HG03460 (cell line): Measurements from ENCODE around the gene GPR162.
"Not testable (repeated sequence)": the region's sequence is repeated elsewhere in the genome, so short reads cannot be mapped to it uniquely, and the experiment has no call there.

Source experiments
- ATAC-seq: cut with Tn5 transposase; IDR thresholded peaks from one replicate; pipeline ENCODE4 v1.9.1; 2021; ENCODE audit not compliant: unreplicated experiment

GPR162 gene

GRCh38 chr12:6872073-6873048 is 50.7 kb downstream of the GPR162 start:
- no peak for ATAC-seq

DNA sequence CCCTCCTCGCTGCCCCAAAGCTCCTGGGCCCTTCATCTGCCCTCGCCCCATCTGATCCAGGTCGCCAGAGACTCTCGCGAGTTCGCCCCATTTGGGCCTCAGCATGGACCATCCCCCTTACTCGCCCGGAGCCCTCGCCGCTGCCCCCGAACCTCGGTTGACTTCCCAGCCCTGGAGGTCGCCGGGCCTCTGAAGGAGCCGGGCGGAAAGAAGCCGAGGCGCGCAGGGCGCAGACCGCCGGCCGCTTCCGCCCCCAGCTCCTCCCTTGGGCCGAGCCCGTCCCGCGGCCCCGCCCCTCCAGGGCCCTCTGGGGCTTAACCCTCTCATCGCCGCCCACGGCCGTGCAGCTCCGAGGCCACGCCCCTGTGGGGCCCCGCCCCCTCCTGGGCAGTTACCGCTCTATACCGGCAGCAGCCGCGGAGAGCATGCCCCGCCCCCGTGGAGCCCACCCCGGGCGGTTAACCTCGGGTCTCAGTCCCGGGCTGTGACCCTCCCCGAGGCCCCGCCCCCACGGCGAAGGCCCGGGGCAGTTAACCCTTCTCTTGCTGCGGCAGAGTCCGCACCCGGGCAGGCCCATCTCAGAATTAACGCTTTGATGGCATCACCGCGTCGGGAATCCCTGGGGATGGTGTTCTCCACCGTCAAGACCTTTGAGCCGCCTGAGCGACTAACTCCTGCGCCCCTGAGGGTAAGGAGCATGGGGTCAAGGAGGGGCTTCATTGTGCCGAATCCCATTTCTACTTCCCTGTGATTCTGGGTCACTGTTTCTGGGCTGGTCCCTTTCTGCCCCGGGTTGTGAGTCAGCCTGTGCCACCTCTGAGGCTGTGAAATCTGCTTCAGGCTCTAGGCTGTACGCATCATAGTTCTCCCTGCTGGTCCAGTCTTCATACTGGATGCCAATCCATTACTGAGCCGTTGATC is 51.7 kb downstream of the GPR162 start, which contains the start of gene SPSB2:
TSS of gene SPSB2 (minus strand) at position 210 of the 921 bp plus-strand sequence. CDS start 402 bp downstream, outside the sequence.
- peak; percentile 73 for ATAC-seq

GRCh38 chr12:6874015-6874368 is 52.4 kb downstream of the GPR162 start:
- ATAC-seq, result not testable (repeated sequence)
